Measurements from ENCODE around the gene USP6. TPM values are rescaled to one million over a fixed set of nuclear protein-coding genes. Genes with fewer than 3 reads are reported as not detected.
"Not testable (repeated sequence)": the region's sequence is repeated elsewhere in the genome, so short reads cannot be mapped to it uniquely, and the experiment has no call there.

Gene USP6
- total RNA-seq, 2 donors from 2014 or later = 0.06 to 0.21 TPM

GRCh38 chr17:5135131-5135712, 19.4 kb downstream of the USP6 start:
- not testable (repeated sequence) for H3K9me3 Mint-ChIP-seq, H3K36me3 Mint-ChIP-seq

GRCh38 chr17:5135726-5136579, 20.1 kb downstream of the USP6 start:
- H3K4me3 Mint-ChIP-seq = no peak overlapping the region
- ATAC-seq (no peak), DNase-seq (ENCODE audit: low spot score) (no peak)
- H3K36me3 Mint-ChIP-seq = no peaks in the 10 kb centered on the region
- no peaks in the 10 kb centered on the region for H3K9me3 Mint-ChIP-seq
- H3K27ac Mint-ChIP-seq = no peak overlapping the region
- H3K4me1 Mint-ChIP-seq (ENCODE audit: low read depth in 2 of 2) = no peaks in the 10 kb centered on the region
- no peaks in the 10 kb centered on the region for H3K27me3 Mint-ChIP-seq

More at GRCh38 chr17:5135131-5135712, 19.4 kb downstream of the USP6 start:
- not testable (repeated sequence) for H3K4me1 Mint-ChIP-seq (ENCODE audit: low read depth in 2 of 2); H3K27me3 Mint-ChIP-seq; ATAC-seq; H3K27ac Mint-ChIP-seq; DNase-seq (ENCODE audit: low spot score); H3K4me3 Mint-ChIP-seq

- H3K4me3 Mint-ChIP-seq, H3K9me3 Mint-ChIP-seq, H3K27ac Mint-ChIP-seq: not testable (repeated sequence)
Observed at GRCh38 chr17:5136580-5137412, 21.0 kb downstream of the USP6 start.

GRCh38 chr17:5137511-5138197, 21.8 kb downstream of the USP6 start:
- H3K27me3 Mint-ChIP-seq; H3K4me3 Mint-ChIP-seq; H3K4me1 Mint-ChIP-seq (ENCODE audit: low read depth in 2 of 2); H3K27ac Mint-ChIP-seq; H3K36me3 Mint-ChIP-seq; ATAC-seq; H3K9me3 Mint-ChIP-seq; DNase-seq (ENCODE audit: low spot score): not testable (repeated sequence)

More at GRCh38 chr17:5136580-5137412, 21.0 kb downstream of the USP6 start:
- not testable (repeated sequence) for H3K4me1 Mint-ChIP-seq (ENCODE audit: low read depth in 2 of 2); H3K27me3 Mint-ChIP-seq; H3K36me3 Mint-ChIP-seq; ATAC-seq; DNase-seq (ENCODE audit: low spot score)

GRCh38 chr17:5138198-5138544, 22.3 kb downstream of the USP6 start:
- not testable (repeated sequence) for H3K27ac Mint-ChIP-seq; H3K4me1 Mint-ChIP-seq (ENCODE audit: low read depth in 2 of 2); ATAC-seq; H3K27me3 Mint-ChIP-seq; DNase-seq (ENCODE audit: low spot score); H3K4me3 Mint-ChIP-seq; H3K9me3 Mint-ChIP-seq; H3K36me3 Mint-ChIP-seq

- no peak overlapping the region for H3K27ac Mint-ChIP-seq
- no peaks in the 10 kb centered on the region for H3K9me3 Mint-ChIP-seq
- H3K27me3 Mint-ChIP-seq = no peaks in the 10 kb centered on the region
- no peak for ATAC-seq
- H3K36me3 Mint-ChIP-seq = no peaks in the 10 kb centered on the region
- no peaks in the 10 kb centered on the region for H3K4me1 Mint-ChIP-seq (ENCODE audit: low read depth in 2 of 2)
- no peak for DNase-seq (ENCODE audit: low spot score)
- H3K4me3 Mint-ChIP-seq = no peak overlapping the region
Observed at GRCh38 chr17:5138616-5139457, 23.0 kb downstream of the USP6 start.

GRCh38 chr17:5139458-5139732, 23.6 kb downstream of the USP6 start:
- Mint-ChIP-seq H3K27me3 (no peaks in the 10 kb centered on the region), H3K36me3 (no peaks in the 10 kb centered on the region), H3K9me3 (no peaks in the 10 kb centered on the region), H3K4me1 (ENCODE audit: low read depth in 2 of 2) (no peaks in the 10 kb centered on the region), H3K4me3 (no peak overlapping the region), H3K27ac (no peak overlapping the region)
- no peak for DNase-seq (ENCODE audit: low spot score)
- no peak for ATAC-seq

GRCh38 chr17:5142877-5143276, 27.0 kb downstream of the USP6 start:
- not testable (repeated sequence) for H3K27ac Mint-ChIP-seq; ATAC-seq; H3K27me3 Mint-ChIP-seq; DNase-seq (ENCODE audit: low spot score); H3K4me1 Mint-ChIP-seq (ENCODE audit: low read depth in 2 of 2); H3K4me3 Mint-ChIP-seq; H3K9me3 Mint-ChIP-seq; H3K36me3 Mint-ChIP-seq

- H3K27me3 Mint-ChIP-seq; H3K4me3 Mint-ChIP-seq; H3K4me1 Mint-ChIP-seq (ENCODE audit: low read depth in 2 of 2); ATAC-seq; DNase-seq (ENCODE audit: low spot score); H3K27ac Mint-ChIP-seq; H3K36me3 Mint-ChIP-seq; H3K9me3 Mint-ChIP-seq: not testable (repeated sequence)
Observed at GRCh38 chr17:5146122-5146521, 30.3 kb downstream of the USP6 start.

GRCh38 chr17:5160702-5161101, 44.9 kb downstream of the USP6 start:
- H3K4me1 Mint-ChIP-seq (ENCODE audit: low read depth in 2 of 2); DNase-seq (ENCODE audit: low spot score); H3K27ac Mint-ChIP-seq; H3K36me3 Mint-ChIP-seq; H3K4me3 Mint-ChIP-seq; ATAC-seq; H3K9me3 Mint-ChIP-seq: not testable (repeated sequence)
- H3K27me3 Mint-ChIP-seq = peaks cover 14 to 20% of the 10 kb centered on the region in 2 donors

- peaks cover 14 to 20% of the 10 kb centered on the region in 2 donors for H3K27me3 Mint-ChIP-seq
- DNase-seq (ENCODE audit: low spot score); H3K9me3 Mint-ChIP-seq; H3K4me3 Mint-ChIP-seq; ATAC-seq; H3K4me1 Mint-ChIP-seq (ENCODE audit: low read depth in 2 of 2); H3K36me3 Mint-ChIP-seq; H3K27ac Mint-ChIP-seq: not testable (repeated sequence)
Observed at GRCh38 chr17:5161793-5162192, 46.0 kb downstream of the USP6 start.

GRCh38 chr17:5164436-5164835, 48.6 kb downstream of the USP6 start:
- H3K4me3 Mint-ChIP-seq = no peak overlapping the region
- DNase-seq (ENCODE audit: low spot score) (no peak), ATAC-seq (no peak)
- H3K4me1 Mint-ChIP-seq (ENCODE audit: low read depth in 2 of 2) = peaks cover 0 to 2% of the 10 kb centered on the region in 2 donors
- H3K9me3 Mint-ChIP-seq = no peaks in the 10 kb centered on the region
- H3K36me3 Mint-ChIP-seq = no peaks in the 10 kb centered on the region
- peaks cover under 1 to 2% of the 10 kb centered on the region in 2 donors for H3K27me3 Mint-ChIP-seq
- H3K27ac Mint-ChIP-seq = no peak overlapping the region
